Measurements from ENCODE around the gene MAML3. TPM values are rescaled to one million over a fixed set of nuclear protein-coding genes. Genes with fewer than 3 reads are reported as not detected.
A peak's percentile ranks its signal among the peaks of the same experiment; 100 is the strongest.

Gene MAML3
- polyA plus RNA-seq: 10 to 100 TPM in 1 of 4 donors, 1 to 10 TPM in 3; 1.4 to 10.3 (median 3.4) TPM
- long read RNA-seq, donor 1, partial matches to known transcripts: 6 of 6 reads
- long read RNA-seq, donor 1, other reads (novel, unspliced or antisense): 0 of 6 reads
- long read RNA-seq, donor 2: 0 reads
- long read RNA-seq, donor 3: 0 reads
- long read RNA-seq, donor 4: 0 reads
- long read RNA-seq, donor 5: 0 reads
- long read RNA-seq, donor 6: 0 reads
- long read RNA-seq, donor 7: 0 reads
- long read RNA-seq, donor 8: 0 reads
- long read RNA-seq, donor 9: 0 reads
- long read RNA-seq, donor 10: 0 reads

GRCh38 chr4:140153718-140154571 lies at the start of gene MAML3:
Gene MAML3 (minus strand): TSS chr4:140154184. CDS start chr4:140153327, 857 bp downstream.
- Histone ChIP-seq H3K36me3 (ENCODE audit: control insufficient read depth in 3 of 3, insufficient read depth in 2 of 3, low read depth in 1 of 3, low read length in 3 of 3) (no peaks in the 10 kb centered on the region), H3K4me1 (ENCODE audit: control insufficient read depth in 3 of 3, insufficient read depth in 2 of 3, low read depth in 1 of 3, low read length in 2 of 3) (peaks cover 0 to 7% (median 0%) of the 10 kb centered on the region in 3 donors), H3K9me3 (ENCODE audit: control insufficient read depth in 2 of 2, insufficient read depth in 1 of 2, low read depth in 1 of 2, low read length in 1 of 2) (no peaks in the 10 kb centered on the region), H3K27ac (ENCODE audit: low read depth in 1 of 3, low read length in 2 of 3) (peak within 1 kb of the TSS; percentile 90 to 98 (median 94)), H3K27me3 (ENCODE audit: control insufficient read depth in 3 of 3, insufficient read depth in 3 of 3, low read length in 3 of 3) (no peaks in the 10 kb centered on the region), H3K4me3 (ENCODE audit: low read depth in 1 of 3, low read length in 3 of 3) (peak within 1 kb of the TSS; percentile 58 to 79 (median 73))
- FAIRE-seq: no peak
- WGBS, 3 donors: 0 to 1% (median 1%) methylated on average over 66 to 79 of the region's 79 CpGs
- DNase-seq: peak; percentile 95 to 99

GRCh38 chr4:140198942-140199341 lies 45.0 kb upstream of the MAML3 start:
- no peak for DNase-seq
- 77 to 84% (median 83%) methylated on average over 1 of the region's 1 CpG for WGBS, 3 donors
- H3K27ac ChIP-seq (ENCODE audit: low read depth in 1 of 3, low read length in 2 of 3): no peak overlapping the region
- no peaks in the 10 kb centered on the region for H3K4me1 ChIP-seq (ENCODE audit: control insufficient read depth in 3 of 3, insufficient read depth in 2 of 3, low read depth in 1 of 3, low read length in 2 of 3)
- H3K27me3 ChIP-seq (ENCODE audit: control insufficient read depth in 3 of 3, insufficient read depth in 3 of 3, low read length in 3 of 3): no peaks in the 10 kb centered on the region
- H3K4me3 ChIP-seq (ENCODE audit: low read depth in 1 of 3, low read length in 3 of 3): no peak overlapping the region
- FAIRE-seq: no peak
- H3K36me3 ChIP-seq (ENCODE audit: control insufficient read depth in 3 of 3, insufficient read depth in 2 of 3, low read depth in 1 of 3, low read length in 3 of 3): no peaks in the 10 kb centered on the region
- H3K9me3 ChIP-seq (ENCODE audit: control insufficient read depth in 2 of 2, insufficient read depth in 1 of 2, low read depth in 1 of 2, low read length in 1 of 2): no peaks in the 10 kb centered on the region

GRCh38 chr4:140195806-140196205 lies 41.8 kb upstream of the MAML3 start:
- Histone ChIP-seq H3K36me3 (ENCODE audit: control insufficient read depth in 3 of 3, insufficient read depth in 2 of 3, low read depth in 1 of 3, low read length in 3 of 3) (no peaks in the 10 kb centered on the region), H3K4me3 (ENCODE audit: low read depth in 1 of 3, low read length in 3 of 3) (no peak overlapping the region), H3K9me3 (ENCODE audit: control insufficient read depth in 2 of 2, insufficient read depth in 1 of 2, low read depth in 1 of 2, low read length in 1 of 2) (no peaks in the 10 kb centered on the region), H3K27ac (ENCODE audit: low read depth in 1 of 3, low read length in 2 of 3) (no peak overlapping the region), H3K4me1 (ENCODE audit: control insufficient read depth in 3 of 3, insufficient read depth in 2 of 3, low read depth in 1 of 3, low read length in 2 of 3) (no peaks in the 10 kb centered on the region), H3K27me3 (ENCODE audit: control insufficient read depth in 3 of 3, insufficient read depth in 3 of 3, low read length in 3 of 3) (no peaks in the 10 kb centered on the region)
- FAIRE-seq (no peak), DNase-seq (no peak)
- WGBS, 3 donors: 83 to 87% (median 86%) methylated on average over 6 of the region's 6 CpGs

GRCh38 chr4:140189805-140190204 lies 35.8 kb upstream of the MAML3 start:
- Histone ChIP-seq H3K27me3 (ENCODE audit: control insufficient read depth in 3 of 3, insufficient read depth in 3 of 3, low read length in 3 of 3) (no peaks in the 10 kb centered on the region), H3K36me3 (ENCODE audit: control insufficient read depth in 3 of 3, insufficient read depth in 2 of 3, low read depth in 1 of 3, low read length in 3 of 3) (no peaks in the 10 kb centered on the region), H3K27ac (ENCODE audit: low read depth in 1 of 3, low read length in 2 of 3) (no peak overlapping the region), H3K4me1 (ENCODE audit: control insufficient read depth in 3 of 3, insufficient read depth in 2 of 3, low read depth in 1 of 3, low read length in 2 of 3) (peaks cover 0 to 4% (median 4%) of the 10 kb centered on the region in 3 donors), H3K9me3 (ENCODE audit: control insufficient read depth in 2 of 2, insufficient read depth in 1 of 2, low read depth in 1 of 2, low read length in 1 of 2) (no peaks in the 10 kb centered on the region), H3K4me3 (ENCODE audit: low read depth in 1 of 3, low read length in 3 of 3) (no peak overlapping the region)
- no peak for DNase-seq
- FAIRE-seq: no peak
- 82 to 97% (median 93%) methylated on average over 2 of the region's 2 CpGs for WGBS, 3 donors

- DNase-seq: no peak
- no peak for FAIRE-seq
- H3K4me3 ChIP-seq (ENCODE audit: low read depth in 1 of 3, low read length in 3 of 3): no peak overlapping the region
- no peak overlapping the region for H3K27ac ChIP-seq (ENCODE audit: low read depth in 1 of 3, low read length in 2 of 3)
- no peaks in the 10 kb centered on the region for H3K36me3 ChIP-seq (ENCODE audit: control insufficient read depth in 3 of 3, insufficient read depth in 2 of 3, low read depth in 1 of 3, low read length in 3 of 3)
- H3K4me1 ChIP-seq (ENCODE audit: control insufficient read depth in 3 of 3, insufficient read depth in 2 of 3, low read depth in 1 of 3, low read length in 2 of 3): peaks cover 0 to 4% (median 4%) of the 10 kb centered on the region in 3 donors
- 60 to 89% (median 79%) methylated on average over 2 of the region's 2 CpGs for WGBS, 3 donors
- no peaks in the 10 kb centered on the region for H3K9me3 ChIP-seq (ENCODE audit: control insufficient read depth in 2 of 2, insufficient read depth in 1 of 2, low read depth in 1 of 2, low read length in 1 of 2)
- H3K27me3 ChIP-seq (ENCODE audit: control insufficient read depth in 3 of 3, insufficient read depth in 3 of 3, low read length in 3 of 3): no peaks in the 10 kb centered on the region
Measured at GRCh38 chr4:140188975-140189374, 35.0 kb upstream of the MAML3 start.

- Histone ChIP-seq H3K27me3 (ENCODE audit: control insufficient read depth in 3 of 3, insufficient read depth in 3 of 3, low read length in 3 of 3) (no peaks in the 10 kb centered on the region), H3K36me3 (ENCODE audit: control insufficient read depth in 3 of 3, insufficient read depth in 2 of 3, low read depth in 1 of 3, low read length in 3 of 3) (no peaks in the 10 kb centered on the region), H3K4me3 (ENCODE audit: low read depth in 1 of 3, low read length in 3 of 3) (no peak overlapping the region), H3K9me3 (ENCODE audit: control insufficient read depth in 2 of 2, insufficient read depth in 1 of 2, low read depth in 1 of 2, low read length in 1 of 2) (no peaks in the 10 kb centered on the region), H3K27ac (ENCODE audit: low read depth in 1 of 3, low read length in 2 of 3) (no peak overlapping the region), H3K4me1 (ENCODE audit: control insufficient read depth in 3 of 3, insufficient read depth in 2 of 3, low read depth in 1 of 3, low read length in 2 of 3) (peaks cover 0 to 4% (median 4%) of the 10 kb centered on the region in 3 donors)
- no peak for DNase-seq
- no peak for FAIRE-seq
- WGBS, 3 donors: 14 to 85% (median 47%) methylated on average over 1 of the region's 1 CpG
Measured at GRCh38 chr4:140187316-140187695, 33.3 kb upstream of the MAML3 start.

- peak; percentile 36 to 93 for DNase-seq
- no peak overlapping the region for H3K27ac ChIP-seq (ENCODE audit: low read depth in 1 of 3, low read length in 2 of 3)
Measured at GRCh38 chr4:140186651-140187315, 32.8 kb upstream of the MAML3 start.

GRCh38 chr4:140186082-140186438 lies 32.1 kb upstream of the MAML3 start:
- no peaks in the 10 kb centered on the region for H3K27me3 ChIP-seq (ENCODE audit: control insufficient read depth in 3 of 3, insufficient read depth in 3 of 3, low read length in 3 of 3)
- no peaks in the 10 kb centered on the region for H3K9me3 ChIP-seq (ENCODE audit: control insufficient read depth in 2 of 2, insufficient read depth in 1 of 2, low read depth in 1 of 2, low read length in 1 of 2)
- no peak overlapping the region for H3K4me3 ChIP-seq (ENCODE audit: low read depth in 1 of 3, low read length in 3 of 3)
- no peak overlapping the region for H3K27ac ChIP-seq (ENCODE audit: low read depth in 1 of 3, low read length in 2 of 3)
- WGBS, 3 donors: 89 to 94% (median 90%) methylated on average over 8 of the region's 8 CpGs
- no peaks in the 10 kb centered on the region for H3K36me3 ChIP-seq (ENCODE audit: control insufficient read depth in 3 of 3, insufficient read depth in 2 of 3, low read depth in 1 of 3, low read length in 3 of 3)
- no peak for FAIRE-seq
- no peak for DNase-seq
- H3K4me1 ChIP-seq (ENCODE audit: control insufficient read depth in 3 of 3, insufficient read depth in 2 of 3, low read depth in 1 of 3, low read length in 2 of 3): peaks cover 0 to 4% (median 4%) of the 10 kb centered on the region in 3 donors

More at GRCh38 chr4:140186651-140187315, 32.8 kb upstream of the MAML3 start:
- H3K4me1 ChIP-seq (ENCODE audit: control insufficient read depth in 3 of 3, insufficient read depth in 2 of 3, low read depth in 1 of 3, low read length in 2 of 3): peaks cover 0 to 4% (median 4%) of the 10 kb centered on the region in 3 donors
- no peak overlapping the region for H3K4me3 ChIP-seq (ENCODE audit: low read depth in 1 of 3, low read length in 3 of 3)
- H3K36me3 ChIP-seq (ENCODE audit: control insufficient read depth in 3 of 3, insufficient read depth in 2 of 3, low read depth in 1 of 3, low read length in 3 of 3): no peaks in the 10 kb centered on the region
- no peaks in the 10 kb centered on the region for H3K27me3 ChIP-seq (ENCODE audit: control insufficient read depth in 3 of 3, insufficient read depth in 3 of 3, low read length in 3 of 3)
- WGBS, 3 donors: 37 to 76% (median 47%) methylated on average over 9 of the region's 9 CpGs
- FAIRE-seq: no peak
- H3K9me3 ChIP-seq (ENCODE audit: control insufficient read depth in 2 of 2, insufficient read depth in 1 of 2, low read depth in 1 of 2, low read length in 1 of 2): no peaks in the 10 kb centered on the region
